Measurements from ENCODE around the gene AHCYL2.
"Not testable (repeated sequence)": the region's sequence is repeated elsewhere in the genome, so short reads cannot be mapped to it uniquely, and the experiment has no call there.

The AHCYL2 gene

DNA sequence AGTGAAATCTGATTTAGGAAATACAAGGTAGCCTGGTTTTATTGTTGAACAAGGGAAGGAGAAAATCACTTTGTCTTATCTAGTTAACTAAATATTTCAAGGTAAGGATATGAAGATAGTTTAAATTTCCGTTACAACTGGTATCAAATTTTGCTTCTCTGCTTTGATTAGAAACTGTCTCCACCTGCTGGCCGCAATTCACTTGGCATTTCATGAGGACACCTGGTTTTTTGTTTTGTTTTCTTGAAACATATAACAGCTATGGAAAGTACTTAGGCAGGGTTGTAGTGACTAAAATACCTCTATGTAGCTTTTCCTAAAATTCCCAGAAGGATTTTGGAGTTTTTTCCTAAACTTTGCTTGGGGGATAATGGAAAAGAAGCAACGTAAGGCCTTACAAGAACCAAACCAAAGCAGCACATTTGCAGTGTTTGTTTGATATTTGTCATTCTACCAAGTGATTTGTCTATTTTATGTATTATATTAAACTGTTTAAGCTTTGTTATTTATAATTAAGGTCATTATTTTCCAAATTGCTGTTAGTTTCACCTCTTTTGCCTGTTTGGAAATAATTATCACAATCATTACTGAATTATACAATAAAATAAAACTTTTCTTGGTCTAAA is 73.6 kb downstream of the AHCYL2 start:
- TF ChIP-seq POLR2AphosphoS5 (IDR thresholded peaks at IDR 0.05; ENCODE audit: borderline replicate concordance, low read depth, low read length) (no peak), EZH2 (IDR thresholded peaks at IDR 0.05) (no peak), FOXP2 (optimal IDR thresholded peaks at IDR 0.05; ENCODE audit: control extremely low read depth, extremely low read length, insufficient read depth) (no peak)
- no peak overlapping the region for H3K9ac ChIP-seq (ENCODE audit: insufficient read length)
- H3K27ac ChIP-seq, result no peak overlapping the region
- H3K9me3 ChIP-seq (ENCODE audit: low read depth, low read length), result no peaks in the 10 kb centered on the region
- no peak overlapping the region for H3K4me3 ChIP-seq
- DNase-seq (ENCODE audit: low read depth, low spot score), result no peak
- H3K36me3 ChIP-seq (ENCODE audit: insufficient read depth, low read length), result no peaks in the 10 kb centered on the region

DNA sequence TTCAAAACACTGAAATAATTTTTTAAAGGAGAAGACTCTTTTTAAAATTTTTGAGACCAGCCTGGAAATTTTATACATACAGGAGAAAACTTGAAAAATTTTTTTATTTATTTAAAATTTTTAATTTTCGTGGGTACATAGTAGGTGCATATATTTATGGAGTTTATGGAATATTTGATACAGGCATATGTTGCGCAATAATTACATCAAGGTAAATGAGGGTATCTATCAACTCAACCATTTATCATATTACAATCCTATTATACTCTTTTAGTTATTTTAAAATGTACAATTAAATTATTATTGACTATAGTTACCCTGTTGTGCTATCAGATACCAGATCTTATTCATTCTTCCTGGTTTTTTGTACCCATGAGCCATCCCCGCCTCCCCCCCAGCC is 75.1 kb downstream of the AHCYL2 start:
- no peak overlapping the region for H3K4me3 ChIP-seq
- TF ChIP-seq FOXP2 (optimal IDR thresholded peaks at IDR 0.05; ENCODE audit: control extremely low read depth, extremely low read length, insufficient read depth) (no peak), EZH2 (IDR thresholded peaks at IDR 0.05) (no peak), POLR2AphosphoS5 (IDR thresholded peaks at IDR 0.05; ENCODE audit: borderline replicate concordance, low read depth, low read length) (no peak)

GRCh38 chr7:129300299-129300698 is 75.5 kb downstream of the AHCYL2 start:
- H3K4me3 ChIP-seq; H3K9ac ChIP-seq (ENCODE audit: insufficient read length); H3K9me3 ChIP-seq (ENCODE audit: low read depth, low read length); H3K27ac ChIP-seq; H3K36me3 ChIP-seq (ENCODE audit: insufficient read depth, low read length); DNase-seq (ENCODE audit: low read depth, low spot score): not testable (repeated sequence)

More for the DNA sequence above, 75.1 kb downstream of the AHCYL2 start:
- no peak for DNase-seq (ENCODE audit: low read depth, low spot score)
- no peaks in the 10 kb centered on the region for H3K36me3 ChIP-seq (ENCODE audit: insufficient read depth, low read length)
- H3K27ac ChIP-seq, result no peak overlapping the region
- no peaks in the 10 kb centered on the region for H3K9me3 ChIP-seq (ENCODE audit: low read depth, low read length)
- H3K9ac ChIP-seq (ENCODE audit: insufficient read length), result no peak overlapping the region

- H3K9ac ChIP-seq (ENCODE audit: insufficient read length), result no peak overlapping the region
- no peak for DNase-seq (ENCODE audit: low read depth, low spot score)
- no peaks in the 10 kb centered on the region for H3K9me3 ChIP-seq (ENCODE audit: low read depth, low read length)
- H3K36me3 ChIP-seq (ENCODE audit: insufficient read depth, low read length), result no peaks in the 10 kb centered on the region
- no peak overlapping the region for H3K27ac ChIP-seq
- no peak overlapping the region for H3K4me3 ChIP-seq
- no peak for TF ChIP-seq POLR2AphosphoS5 (IDR thresholded peaks at IDR 0.05; ENCODE audit: borderline replicate concordance, low read depth, low read length)
- no peak for TF ChIP-seq FOXP2 (optimal IDR thresholded peaks at IDR 0.05; ENCODE audit: control extremely low read depth, extremely low read length, insufficient read depth)
These were observed 82.8 kb downstream of the AHCYL2 start for GRCh38 chr7:129307592-129307991.

DNA sequence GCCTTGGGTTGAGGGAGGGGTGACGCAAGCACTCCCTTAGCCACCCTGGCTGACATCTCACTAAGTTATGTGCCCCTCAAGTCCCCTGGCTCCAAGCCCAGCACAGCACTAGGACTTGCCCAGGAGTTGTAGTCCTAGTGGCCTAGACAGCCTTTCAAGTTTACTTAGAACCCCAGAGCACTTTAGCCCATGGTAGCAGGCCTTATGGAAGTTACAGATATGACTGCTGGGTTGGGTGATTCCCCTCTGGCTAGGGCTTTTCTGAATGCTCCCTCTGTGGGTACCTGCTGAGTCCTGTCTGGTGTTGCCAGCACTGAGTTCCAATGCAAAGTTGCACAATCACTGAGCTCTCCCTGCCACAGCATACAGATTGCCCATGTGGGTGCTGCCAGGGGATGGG is 83.2 kb downstream of the AHCYL2 start:
- no peak overlapping the region for H3K4me3 ChIP-seq
- H3K9ac ChIP-seq (ENCODE audit: insufficient read length), result no peak overlapping the region
- no peaks in the 10 kb centered on the region for H3K36me3 ChIP-seq (ENCODE audit: insufficient read depth, low read length)
- TF ChIP-seq EZH2 (IDR thresholded peaks at IDR 0.05) (no peak), POLR2AphosphoS5 (IDR thresholded peaks at IDR 0.05; ENCODE audit: borderline replicate concordance, low read depth, low read length) (no peak)
- no peak overlapping the region for H3K27ac ChIP-seq
- no peak for DNase-seq (ENCODE audit: low read depth, low spot score)
- H3K9me3 ChIP-seq (ENCODE audit: low read depth, low read length), result no peaks in the 10 kb centered on the region

DNA sequence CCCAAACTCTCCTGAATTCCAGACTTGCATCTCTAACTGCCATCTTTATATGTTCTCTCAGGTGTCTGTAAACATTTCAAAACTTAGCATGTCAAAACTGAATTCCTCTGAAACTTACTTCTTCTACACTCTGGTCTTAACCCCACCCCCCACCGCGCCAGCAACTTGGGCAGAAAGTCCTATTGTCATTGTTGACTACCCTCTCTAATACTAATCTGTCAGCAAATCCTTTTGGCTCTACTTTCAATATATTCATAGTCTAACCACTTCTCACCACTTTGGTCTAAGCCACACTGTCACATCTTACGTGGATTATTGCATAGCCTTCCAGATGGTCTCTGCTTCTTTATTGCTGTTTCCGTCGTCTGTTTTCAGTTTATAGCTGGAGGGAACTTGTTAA is 86.6 kb downstream of the AHCYL2 start:
- H3K9ac ChIP-seq (ENCODE audit: insufficient read length), result no peak overlapping the region
- no peaks in the 10 kb centered on the region for H3K36me3 ChIP-seq (ENCODE audit: insufficient read depth, low read length)
- H3K27ac ChIP-seq, result peak overlapping the region; percentile 1; the same call in 1 of the 2 replicates
- peak; percentile 30 for DNase-seq (ENCODE audit: low read depth, low spot score)
- no peaks in the 10 kb centered on the region for H3K9me3 ChIP-seq (ENCODE audit: low read depth, low read length)
- TF ChIP-seq POLR2AphosphoS5 (IDR thresholded peaks at IDR 0.05; ENCODE audit: borderline replicate concordance, low read depth, low read length), result no peak
- TF ChIP-seq FOXP2 (optimal IDR thresholded peaks at IDR 0.05; ENCODE audit: control extremely low read depth, extremely low read length, insufficient read depth), result no peak
- TF ChIP-seq EZH2 (IDR thresholded peaks at IDR 0.05), result no peak
- peak overlapping the region; percentile 2; the same call in 1 of the 2 replicates for H3K4me3 ChIP-seq

DNA sequence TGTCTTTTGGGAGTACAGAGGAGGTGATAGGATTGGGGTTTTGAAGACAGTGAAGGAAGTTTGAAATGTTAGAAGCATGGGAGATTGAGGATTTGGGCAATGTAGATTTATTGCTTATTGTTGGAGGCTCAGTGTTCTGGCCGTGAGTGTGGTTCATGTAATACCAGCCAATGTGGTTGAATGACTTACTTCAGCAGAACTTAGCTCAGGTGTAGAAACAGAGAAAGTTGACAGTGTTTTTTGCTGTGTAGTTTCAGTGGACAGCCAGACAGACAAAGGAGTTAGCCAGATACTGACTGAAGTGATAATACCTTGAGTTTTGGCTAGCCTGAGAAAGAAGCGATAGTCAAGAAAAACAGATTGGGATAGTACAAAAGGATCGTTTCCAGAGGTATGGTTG is 88.5 kb downstream of the AHCYL2 start:
- no peak overlapping the region for H3K4me3 ChIP-seq
- no peaks in the 10 kb centered on the region for H3K9me3 ChIP-seq (ENCODE audit: low read depth, low read length)
- no peaks in the 10 kb centered on the region for H3K36me3 ChIP-seq (ENCODE audit: insufficient read depth, low read length)
- no peak overlapping the region for H3K9ac ChIP-seq (ENCODE audit: insufficient read length)
- no peak overlapping the region for H3K27ac ChIP-seq
- no peak for DNase-seq (ENCODE audit: low read depth, low spot score)
- TF ChIP-seq POLR2AphosphoS5 (IDR thresholded peaks at IDR 0.05; ENCODE audit: borderline replicate concordance, low read depth, low read length) (no peak), FOXP2 (optimal IDR thresholded peaks at IDR 0.05; ENCODE audit: control extremely low read depth, extremely low read length, insufficient read depth) (no peak), EZH2 (IDR thresholded peaks at IDR 0.05) (no peak)

GRCh38 chr7:129315960-129316359 is 91.1 kb downstream of the AHCYL2 start:
- no peak overlapping the region for H3K9ac ChIP-seq (ENCODE audit: insufficient read length)
- no peak for TF ChIP-seq EZH2 (IDR thresholded peaks at IDR 0.05)
- TF ChIP-seq FOXP2 (optimal IDR thresholded peaks at IDR 0.05; ENCODE audit: control extremely low read depth, extremely low read length, insufficient read depth), result no peak
- no peak for TF ChIP-seq POLR2AphosphoS5 (IDR thresholded peaks at IDR 0.05; ENCODE audit: borderline replicate concordance, low read depth, low read length)
- no peak overlapping the region for H3K4me3 ChIP-seq
- H3K27ac ChIP-seq, result no peak overlapping the region
- no peaks in the 10 kb centered on the region for H3K36me3 ChIP-seq (ENCODE audit: insufficient read depth, low read length)
- no peak for DNase-seq (ENCODE audit: low read depth, low spot score)
- no peaks in the 10 kb centered on the region for H3K9me3 ChIP-seq (ENCODE audit: low read depth, low read length)

GRCh38 chr7:129317450-129317849 is 92.6 kb downstream of the AHCYL2 start:
- H3K9ac ChIP-seq (ENCODE audit: insufficient read length), result no peak overlapping the region
- H3K4me3 ChIP-seq, result no peak overlapping the region
- DNase-seq (ENCODE audit: low read depth, low spot score), result no peak
- H3K27ac ChIP-seq, result no peak overlapping the region
- TF ChIP-seq EZH2 (IDR thresholded peaks at IDR 0.05), result no peak
- no peak for TF ChIP-seq FOXP2 (optimal IDR thresholded peaks at IDR 0.05; ENCODE audit: control extremely low read depth, extremely low read length, insufficient read depth)
- TF ChIP-seq POLR2AphosphoS5 (IDR thresholded peaks at IDR 0.05; ENCODE audit: borderline replicate concordance, low read depth, low read length), result no peak
- no peaks in the 10 kb centered on the region for H3K9me3 ChIP-seq (ENCODE audit: low read depth, low read length)
- no peaks in the 10 kb centered on the region for H3K36me3 ChIP-seq (ENCODE audit: insufficient read depth, low read length)

Data from SK-N-MC (cell line).